Activated CD4-positive, alpha-beta T cell treated with anti-CD3 and anti-CD28 coated beads for 1 hour (primary cell): ENCODE results near the gene EPHB2.

Experiments
- DNase-seq: peaks from one replicate; pipeline ENCODE4 v3.0.0-alpha.2; 2020

EPHB2 gene

GRCh38 chr1:22889213-22889827, 178.7 kb downstream of the EPHB2 start:
- no peak for DNase-seq

- no peak for DNase-seq
These were observed 182.2 kb downstream of the EPHB2 start for GRCh38 chr1:22892789-22893188.

- DNase-seq = no peak
These were observed 182.7 kb downstream of the EPHB2 start for GRCh38 chr1:22893292-22893691.

GRCh38 chr1:22895357-22895756, 184.7 kb downstream of the EPHB2 start:
- no peak for DNase-seq

- no peak for DNase-seq
These were observed 185.5 kb downstream of the EPHB2 start for GRCh38 chr1:22896184-22896583.

GRCh38 chr1:22900451-22900850, 189.8 kb downstream of the EPHB2 start:
- no peak for DNase-seq

- DNase-seq = no peak
These were observed 192.5 kb downstream of the EPHB2 start for GRCh38 chr1:22903113-22903512.

GRCh38 chr1:22906968-22907367, 196.3 kb downstream of the EPHB2 start:
- no peak for DNase-seq

- DNase-seq = no peak
These were observed 196.9 kb downstream of the EPHB2 start for GRCh38 chr1:22907528-22907927.

GRCh38 chr1:22908880-22909426, 198.3 kb downstream of the EPHB2 start:
- no peak for DNase-seq

- DNase-seq = no peak
These were observed 199.6 kb downstream of the EPHB2 start for GRCh38 chr1:22910286-22910685.

- DNase-seq = no peak
These were observed 200.5 kb downstream of the EPHB2 start for GRCh38 chr1:22910986-22911651.

GRCh38 chr1:22912311-22912710, 201.7 kb downstream of the EPHB2 start:
- DNase-seq = no peak

GRCh38 chr1:22913421-22914141, 202.9 kb downstream of the EPHB2 start:
- DNase-seq = no peak

- no peak for DNase-seq
These were observed 203.5 kb downstream of the EPHB2 start for GRCh38 chr1:22914156-22914555.

- no peak for DNase-seq
These were observed 204.1 kb downstream of the EPHB2 start for GRCh38 chr1:22914633-22915217.

GRCh38 chr1:22915231-22915630, 204.6 kb downstream of the EPHB2 start:
- no peak for DNase-seq

- no peak for DNase-seq
These were observed 205.3 kb downstream of the EPHB2 start for GRCh38 chr1:22915816-22916470.

- DNase-seq = no peak
These were observed 205.8 kb downstream of the EPHB2 start for GRCh38 chr1:22916471-22916820.

GRCh38 chr1:22917989-22918388, 207.3 kb downstream of the EPHB2 start:
- DNase-seq = no peak

- DNase-seq = no peak
These were observed 208.0 kb downstream of the EPHB2 start for GRCh38 chr1:22918644-22919043.

GRCh38 chr1:22919341-22920025, 208.8 kb downstream of the EPHB2 start:
- DNase-seq = no peak
